ENCODE results near the gene ARL16. TPM values are rescaled to one million over a fixed set of nuclear protein-coding genes. Genes with fewer than 3 reads are reported as not detected.

The ARL16 gene
- total and polyA plus RNA-seq, 12 donors: 18.5 to 105 (median 31.7) TPM

GRCh38 chr17:81648707-81649085, 34.9 kb downstream of the ARL16 start:
- Histone ChIP-seq H3K9me3 (replicated peaks in 1 of 3) (no peaks in the 10 kb centered on the region), H3K4me1 (replicated peaks in 1 of 2) (no peaks in the 10 kb centered on the region), H3K27ac (no peak overlapping the region), H3K36me3 (replicated peaks in 1 of 2) (no peaks in the 10 kb centered on the region), H3K4me3 (no peak overlapping the region), H3K27me3 (peaks cover 30% of the 10 kb centered on the region)
- 52 to 73% (median 60%) methylated on average over 12 to 14 of the region's 14 CpGs for WGBS, 4 donors
- TF ChIP-seq POLR2A (IDR thresholded peaks at IDR 0.05) (no peak), CTCF (IDR thresholded peaks at IDR 0.05) (no peak)
- intact Hi-C loops (cut with DNase I): no loop called here
- no peak for DNase-seq

- H3K4me1 ChIP-seq (replicated peaks in 1 of 2): no peaks in the 10 kb centered on the region
- intact Hi-C loops (cut with DNase I): no loop called here
- peaks cover 30% of the 10 kb centered on the region for H3K27me3 ChIP-seq
- 9 to 29% (median 14%) methylated on average over 5 to 77 of the region's 78 CpGs for WGBS, 4 donors
- TF ChIP-seq CTCF (IDR thresholded peaks at IDR 0.05) (no peak), POLR2A (IDR thresholded peaks at IDR 0.05) (no peak)
- no peaks in the 10 kb centered on the region for H3K36me3 ChIP-seq (replicated peaks in 1 of 2)
- H3K27ac ChIP-seq: no peak overlapping the region
- DNase-seq: no peak
- no peaks in the 10 kb centered on the region for H3K9me3 ChIP-seq (replicated peaks in 1 of 3)
- H3K4me3 ChIP-seq: no peak overlapping the region
Observed at GRCh38 chr17:81648013-81648706, 35.4 kb downstream of the ARL16 start.

- H3K4me3 ChIP-seq: no peak overlapping the region
- peaks cover 30% of the 10 kb centered on the region for H3K27me3 ChIP-seq
- no peaks in the 10 kb centered on the region for H3K9me3 ChIP-seq (replicated peaks in 1 of 3)
- intact Hi-C loops (cut with DNase I): no loop called here
- WGBS, 4 donors: 36 to 44% (median 40%) methylated on average over 12 to 21 of the region's 21 CpGs
- no peak overlapping the region for H3K27ac ChIP-seq
- no peaks in the 10 kb centered on the region for H3K36me3 ChIP-seq (replicated peaks in 1 of 2)
- H3K4me1 ChIP-seq (replicated peaks in 1 of 2): no peaks in the 10 kb centered on the region
- no peak for TF ChIP-seq CTCF (IDR thresholded peaks at IDR 0.05)
- DNase-seq: no peak
Observed at GRCh38 chr17:81647640-81648012, 36.0 kb downstream of the ARL16 start.

GRCh38 chr17:81646869-81647600, 36.6 kb downstream of the ARL16 start:
- peaks cover 30% of the 10 kb centered on the region for H3K27me3 ChIP-seq
- no peak for DNase-seq
- no peak overlapping the region for H3K27ac ChIP-seq
- H3K36me3 ChIP-seq (replicated peaks in 1 of 2): no peaks in the 10 kb centered on the region
- no peak overlapping the region for H3K4me3 ChIP-seq
- H3K4me1 ChIP-seq (replicated peaks in 1 of 2): no peaks in the 10 kb centered on the region
- H3K9me3 ChIP-seq (replicated peaks in 1 of 3): no peaks in the 10 kb centered on the region
- intact Hi-C loops (cut with DNase I): no loop called here
- WGBS, 4 donors: 68 to 80% (median 74%) methylated on average over 6 to 12 of the region's 12 CpGs
- TF ChIP-seq CTCF (IDR thresholded peaks at IDR 0.05) (no peak), POLR2A (IDR thresholded peaks at IDR 0.05) (no peak)
